HEK293 (cell line): ENCODE results near the gene SLC6A3.
A peak's percentile ranks its signal among the peaks of the same experiment; 100 is the strongest.

Source experiments
- CTCF ChIA-PET: fragments of 350-600 bp; formaldehyde crosslinking; extraction: SDS; loops from one replicate; lab custom pipeline; 2021; ENCODE audit warnings: antibody characterized with exemption; lab: Yijun Ruan, JAX
- POLR2A ChIA-PET: fragments of 300-600 bp; formaldehyde crosslinking; extraction: SDS; loops from one replicate; lab custom pipeline; 2020; ENCODE audit warnings: antibody characterized with exemption, inconsistent platforms; lab: Yijun Ruan, JAX
- H3K27ac ChIP-seq: fragments of 200-500 bp; sonication (Bioruptor generic); 2 replicates; pipeline ENCODE4 v1.5.1; 2014; ENCODE audit warnings: low read depth, low read length, control low read depth, inconsistent platforms; ENCODE audit errors: extremely low read depth
- H3K36me3 ChIP-seq, 2 experiments: fragments of 200-500 bp in 1 of 2; sonication (Bioruptor generic) in 1 of 2; 1 replicate in 1 of 2; 2 replicates in 1 of 2; pipeline ENCODE4 v1.5.1; 2014 to 2017; ENCODE audit warnings: inconsistent platforms in 2 of 2, low read length in 2 of 2; ENCODE audit not compliant: control insufficient read depth in 2 of 2, insufficient read depth in 1 of 2
- H3K4me1 ChIP-seq: fragments of 200-500 bp; sonication (Bioruptor generic); 2 replicates; pipeline ENCODE4 v1.5.1; 2014; ENCODE audit warnings: mild to moderate bottlenecking, low read length, inconsistent platforms; ENCODE audit not compliant: control insufficient read depth, insufficient read depth
- H3K4me3 ChIP-seq: 2 replicates; pipeline ENCODE4 v1.5.1; 2011; ENCODE audit warnings: low read depth, mild to moderate bottlenecking, control low read depth, low read length, moderate library complexity
- H3K9me3 ChIP-seq: fragments of 200-500 bp; sonication (Bioruptor generic); 2 replicates; pipeline ENCODE4 v1.5.1; 2014; ENCODE audit warnings: low read depth, low read length, inconsistent platforms; ENCODE audit not compliant: control insufficient read depth, insufficient read depth
- BCL11A ChIP-seq: fragments of 450-650 bp; formaldehyde crosslinking; IDR thresholded peaks from 2 replicates; pipeline ENCODE4 v1.5.1; 2016; ENCODE audit warnings: low read depth, missing biosample characterization, missing genetic modification characterization
- GLI4 ChIP-seq: fragments of 450-650 bp; formaldehyde crosslinking; IDR thresholded peaks from 2 replicates; pipeline ENCODE4 v1.5.1; 2016; ENCODE audit warnings: missing biosample characterization, missing genetic modification characterization
- KLF7 ChIP-seq: fragments of 450-650 bp; formaldehyde crosslinking; IDR thresholded peaks from 2 replicates; pipeline ENCODE4 v1.5.1; 2016; ENCODE audit warnings: missing biosample characterization, missing genetic modification characterization, borderline replicate concordance
- SCRT2 ChIP-seq: fragments of 450-650 bp; formaldehyde crosslinking; IDR thresholded peaks from 2 replicates; pipeline ENCODE4 v1.5.1; 2016; ENCODE audit warnings: missing biosample characterization, missing genetic modification characterization
- ZFP69B ChIP-seq: fragments of 450-650 bp; formaldehyde crosslinking; IDR thresholded peaks from 2 replicates; pipeline ENCODE4 v1.5.1; 2016; ENCODE audit warnings: missing biosample characterization, missing genetic modification characterization
- ZNF138 ChIP-seq: fragments of 450-650 bp; formaldehyde crosslinking; IDR thresholded peaks from 2 replicates; pipeline ENCODE4 v1.5.1; 2016; ENCODE audit warnings: missing biosample characterization, missing genetic modification characterization, borderline replicate concordance
- ZNF140 ChIP-seq: fragments of 450-650 bp; formaldehyde crosslinking; IDR thresholded peaks from 2 replicates; pipeline ENCODE4 v1.5.1; 2016; ENCODE audit warnings: missing biosample characterization, missing genetic modification characterization
- ZNF157 ChIP-seq: fragments of 450-650 bp; formaldehyde crosslinking; IDR thresholded peaks from 2 replicates; pipeline ENCODE4 v1.5.1; 2016; ENCODE audit warnings: missing biosample characterization, missing genetic modification characterization
- ZNF530 ChIP-seq: fragments of 450-650 bp; formaldehyde crosslinking; IDR thresholded peaks from 2 replicates; pipeline ENCODE4 v1.5.1; 2016; ENCODE audit warnings: low read depth, missing biosample characterization, missing genetic modification characterization
- ZNF555 ChIP-seq: fragments of 450-650 bp; formaldehyde crosslinking; conservative IDR thresholded peaks from 2 replicates; pipeline ENCODE4 v1.5.1; 2017; ENCODE audit warnings: missing biosample characterization, mild to moderate bottlenecking, missing genetic modification characterization, inconsistent platforms
- ZNF768 ChIP-seq: fragments of 450-650 bp; formaldehyde crosslinking; IDR thresholded peaks from 2 replicates; pipeline ENCODE4 v1.5.1; 2018; ENCODE audit warnings: missing biosample characterization, mild to moderate bottlenecking, missing genetic modification characterization
- ZNF777 ChIP-seq: fragments of 450-650 bp; formaldehyde crosslinking; IDR thresholded peaks from 2 replicates; pipeline ENCODE4 v1.5.1; 2017; ENCODE audit warnings: missing biosample characterization, missing genetic modification characterization, borderline replicate concordance
- TF ChIP-seq, protein P1 (sequence below): fragments of 450-650 bp; formaldehyde crosslinking; IDR thresholded peaks from 2 replicates; pipeline ENCODE4 v1.5.1; 2016; ENCODE audit warnings: missing biosample characterization, missing genetic modification characterization, borderline replicate concordance
- TF ChIP-seq, protein P2 (sequence below): fragments of 450-650 bp; formaldehyde crosslinking; IDR thresholded peaks from 2 replicates; pipeline ENCODE4 v1.5.1; 2016; ENCODE audit warnings: missing biosample characterization, missing genetic modification characterization
- TF ChIP-seq, protein P3 (sequence below): fragments of 450-650 bp; formaldehyde crosslinking; IDR thresholded peaks from 2 replicates; pipeline ENCODE4 v1.5.1; 2017; ENCODE audit warnings: missing biosample characterization, missing genetic modification characterization

Gene SLC6A3

DNA sequence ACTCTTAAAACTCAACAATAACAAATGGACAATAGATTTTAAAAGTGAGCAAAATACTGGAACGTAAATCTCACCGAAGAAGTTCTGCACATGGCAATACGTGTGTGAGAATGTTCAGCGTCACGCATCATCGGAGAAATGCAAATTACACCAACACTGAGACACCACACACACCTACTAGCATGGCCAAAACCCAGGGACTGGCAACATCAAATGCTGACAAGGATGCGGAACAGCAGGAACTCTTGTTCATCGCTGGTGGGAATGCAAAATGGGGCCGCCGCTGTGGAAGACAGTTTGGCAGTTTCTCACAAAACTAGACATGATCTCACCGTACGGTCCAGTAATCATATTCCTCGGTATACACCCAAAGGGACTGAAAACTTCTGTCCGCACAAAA lies 78.7 kb downstream of the SLC6A3 start:
- TF ChIP-seq, protein P1, sequence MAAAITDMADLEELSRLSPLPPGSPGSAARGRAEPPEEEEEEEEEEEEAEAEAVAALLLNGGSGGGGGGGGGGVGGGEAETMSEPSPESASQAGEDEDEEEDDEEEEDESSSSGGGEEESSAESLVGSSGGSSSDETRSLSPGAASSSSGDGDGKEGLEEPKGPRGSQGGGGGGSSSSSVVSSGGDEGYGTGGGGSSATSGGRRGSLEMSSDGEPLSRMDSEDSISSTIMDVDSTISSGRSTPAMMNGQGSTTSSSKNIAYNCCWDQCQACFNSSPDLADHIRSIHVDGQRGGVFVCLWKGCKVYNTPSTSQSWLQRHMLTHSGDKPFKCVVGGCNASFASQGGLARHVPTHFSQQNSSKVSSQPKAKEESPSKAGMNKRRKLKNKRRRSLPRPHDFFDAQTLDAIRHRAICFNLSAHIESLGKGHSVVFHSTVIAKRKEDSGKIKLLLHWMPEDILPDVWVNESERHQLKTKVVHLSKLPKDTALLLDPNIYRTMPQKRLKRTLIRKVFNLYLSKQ, result no peak
- TF ChIP-seq, protein P2, sequence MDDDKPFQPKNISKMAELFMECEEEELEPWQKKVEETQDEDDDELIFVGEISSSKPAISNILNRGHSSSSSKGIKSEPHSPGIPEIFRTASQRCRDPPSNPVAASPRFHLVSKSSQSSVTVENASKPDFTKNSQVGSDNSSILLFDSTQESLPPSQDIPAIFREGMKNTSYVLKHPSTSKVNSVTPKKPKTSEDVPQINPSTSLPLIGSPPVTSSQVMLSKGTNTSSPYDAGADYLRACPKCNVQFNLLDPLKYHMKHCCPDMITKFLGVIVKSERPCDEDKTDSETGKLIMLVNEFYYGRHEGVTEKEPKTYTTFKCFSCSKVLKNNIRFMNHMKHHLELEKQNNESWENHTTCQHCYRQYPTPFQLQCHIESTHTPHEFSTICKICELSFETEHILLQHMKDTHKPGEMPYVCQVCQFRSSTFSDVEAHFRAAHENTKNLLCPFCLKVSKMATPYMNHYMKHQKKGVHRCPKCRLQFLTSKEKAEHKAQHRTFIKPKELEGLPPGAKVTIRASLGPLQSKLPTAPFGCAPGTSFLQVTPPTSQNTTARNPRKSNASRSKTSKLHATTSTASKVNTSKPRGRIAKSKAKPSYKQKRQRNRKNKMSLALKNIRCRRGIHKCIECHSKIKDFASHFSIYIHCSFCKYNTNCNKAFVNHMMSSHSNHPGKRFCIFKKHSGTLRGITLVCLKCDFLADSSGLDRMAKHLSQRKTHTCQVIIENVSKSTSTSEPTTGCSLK (tag by site-specific recombination), result no peak
- TF ChIP-seq, protein P3, sequence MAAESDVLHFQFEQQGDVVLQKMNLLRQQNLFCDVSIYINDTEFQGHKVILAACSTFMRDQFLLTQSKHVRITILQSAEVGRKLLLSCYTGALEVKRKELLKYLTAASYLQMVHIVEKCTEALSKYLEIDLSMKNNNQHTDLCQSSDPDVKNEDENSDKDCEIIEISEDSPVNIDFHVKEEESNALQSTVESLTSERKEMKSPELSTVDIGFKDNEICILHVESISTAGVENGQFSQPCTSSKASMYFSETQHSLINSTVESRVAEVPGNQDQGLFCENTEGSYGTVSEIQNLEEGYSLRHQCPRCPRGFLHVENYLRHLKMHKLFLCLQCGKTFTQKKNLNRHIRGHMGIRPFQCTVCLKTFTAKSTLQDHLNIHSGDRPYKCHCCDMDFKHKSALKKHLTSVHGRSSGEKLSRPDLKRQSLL, result no peak
- TF ChIP-seq ZNF140 (tag by site-specific recombination), result no peak
- TF ChIP-seq, all 188 proteins: peak for 0
- Histone ChIP-seq H3K27ac (no peak overlapping the region), H3K4me1 (no peaks in the 10 kb centered on the region), H3K4me3 (no peak overlapping the region), H3K36me3 (no peaks in the 10 kb centered on the region), H3K9me3 (no peaks in the 10 kb centered on the region)
- POLR2A ChIA-PET, result no interaction called here
- CTCF ChIA-PET, result interaction anchor here (1.3 kb wide), 1 partner anchor 13 kb away, joined by 7 read pairs; no protein-coding TSS in a partner anchor

DNA sequence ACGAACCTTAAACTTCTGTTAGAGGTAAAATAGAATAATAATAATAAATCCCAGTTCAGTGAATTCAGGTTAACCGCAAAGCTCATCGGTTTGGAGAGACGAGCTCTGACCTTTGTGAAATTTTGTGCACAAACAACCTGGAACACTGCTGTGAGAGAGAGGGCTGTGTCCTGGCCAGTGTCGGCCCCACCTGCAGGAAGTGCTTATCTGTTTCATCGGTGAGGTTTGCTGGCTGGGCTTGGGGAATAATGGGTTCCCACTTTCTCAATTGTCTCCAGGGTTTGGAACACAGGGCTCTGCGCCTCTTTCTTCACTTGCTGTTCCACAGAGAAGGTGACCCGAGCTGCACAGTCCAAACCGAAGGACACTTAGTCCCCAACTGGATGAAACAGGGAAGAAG lies 81.0 kb downstream of the SLC6A3 start:
- ChIA-PET CTCF (interaction anchor here (0.5 to 1.1 kb wide), 4 partner anchors 10 to 190 kb away, joined by 3 to 4 read pairs (median 3); no protein-coding TSS in a partner anchor), POLR2A (no interaction called here)
- Histone ChIP-seq H3K36me3 (no peaks in the 10 kb centered on the region), H3K4me1 (no peaks in the 10 kb centered on the region), H3K27ac (no peak overlapping the region), H3K9me3 (no peaks in the 10 kb centered on the region), H3K4me3 (no peak overlapping the region)
- TF ChIP-seq ZNF777 (tag by site-specific recombination) (no peak), GLI4 (tag by site-specific recombination) (no peak), KLF7 (tag by site-specific recombination) (no peak)

DNA sequence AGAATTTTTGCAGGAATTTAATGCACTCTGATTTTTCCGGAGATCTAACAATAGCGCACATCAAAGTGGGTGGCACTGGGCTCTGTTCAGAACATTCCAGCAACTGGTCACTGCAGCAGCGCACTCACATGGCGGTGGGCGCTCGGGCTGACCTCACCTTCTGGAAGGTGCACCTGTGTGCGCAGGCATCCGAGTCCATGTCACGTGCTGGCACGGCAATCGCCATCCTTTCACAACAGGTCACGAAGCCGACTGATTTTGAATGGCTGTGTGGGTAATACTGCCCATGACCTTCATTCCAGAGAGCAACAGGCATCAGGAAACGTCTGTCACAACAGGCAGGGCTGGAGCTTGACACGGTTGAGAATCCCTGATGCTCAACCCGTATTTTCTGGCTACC lies 81.7 kb downstream of the SLC6A3 start:
- H3K36me3 ChIP-seq, result no peaks in the 10 kb centered on the region
- H3K4me3 ChIP-seq, result no peak overlapping the region
- no peaks in the 10 kb centered on the region for H3K4me1 ChIP-seq
- no peak overlapping the region for H3K27ac ChIP-seq
- TF ChIP-seq ZNF530 (tag by site-specific recombination), result no peak
- 0 out of 2 replicates have a peak, but pooled peaks have one; percentile 26 for TF ChIP-seq SCRT2 (tag by site-specific recombination)
- TF ChIP-seq, all 188 proteins: peak for 1
- H3K9me3 ChIP-seq, result no peaks in the 10 kb centered on the region
- POLR2A ChIA-PET, result interaction anchor here (1.1 kb wide), 1 partner anchor 19 kb away, joined by 3 read pairs; the partner anchor contains the start of gene CLPTM1L
- CTCF ChIA-PET, result interaction anchor here (1.0 to 1.1 kb wide), 2 partner anchors 15 to 190 kb away, joined by 3 to 4 read pairs; no protein-coding TSS in a partner anchor

DNA sequence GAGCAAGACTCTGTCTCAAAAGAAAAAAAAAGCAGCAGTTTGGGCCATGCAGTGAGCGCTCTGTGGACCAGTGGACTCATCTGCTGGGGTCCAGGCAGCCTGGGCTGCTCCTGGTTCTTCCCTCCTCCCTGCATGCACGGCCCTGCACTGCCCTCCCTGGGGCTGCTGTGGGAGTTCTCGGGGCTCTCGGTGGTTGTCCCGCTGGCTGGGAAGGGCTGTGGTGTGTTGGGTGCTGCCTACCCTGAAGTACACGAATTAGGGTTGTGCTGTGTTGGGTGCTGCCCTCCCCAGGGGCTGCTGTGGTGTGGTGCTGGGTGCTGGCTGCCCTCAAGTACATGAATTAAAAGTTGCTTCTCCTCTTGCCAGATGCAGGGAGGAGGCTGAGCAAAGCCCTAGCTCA lies 82.1 kb downstream of the SLC6A3 start:
- CTCF ChIA-PET, result interaction anchor here (1.1 kb wide), 1 partner anchor 189 kb away, joined by 4 read pairs; no protein-coding TSS in a partner anchor

More for the DNA sequence above, 82.1 kb downstream of the SLC6A3 start:
- no peak overlapping the region for H3K4me3 ChIP-seq
- POLR2A ChIA-PET, result interaction anchor here (1.1 kb wide), 1 partner anchor 18 kb away, joined by 3 read pairs; the partner anchor contains the start of gene CLPTM1L
- no peaks in the 10 kb centered on the region for H3K9me3 ChIP-seq
- no peaks in the 10 kb centered on the region for H3K36me3 ChIP-seq
- H3K4me1 ChIP-seq, result no peaks in the 10 kb centered on the region
- no peak overlapping the region for H3K27ac ChIP-seq
- TF ChIP-seq ZNF555 (no peak), ZFP69B (no peak), BCL11A (tag by site-specific recombination) (no peak), ZNF768 (no peak), ZNF157 (tag by site-specific recombination) (no peak), ZNF138 (no peak)
- TF ChIP-seq, all 188 proteins: peak for 0
